Neuronal stem cell (in vitro differentiated cells): ENCODE results near the gene ORAI2.
A peak's percentile ranks its signal among the peaks of the same experiment; 100 is the strongest.
"Not testable (repeated sequence)": the region's sequence is repeated elsewhere in the genome, so short reads cannot be mapped to it uniquely, and the experiment has no call there.

Source experiments
- DNase-seq: peaks from one replicate; pipeline ENCODE4 v3.0.0-alpha.2; 2013; ENCODE audit warnings: low spot score
- H2AFZ ChIP-seq: one replicate; pipeline ENCODE4 v1.6.1; 2013; ENCODE audit warnings: mild to moderate bottlenecking, low read length, inconsistent platforms
- H2AK5ac ChIP-seq: 2 replicates; pipeline ENCODE4 v1.6.1; 2013; ENCODE audit warnings: low read depth, mild to moderate bottlenecking, inconsistent platforms, low read length, moderate library complexity, mixed read lengths
- H2BK120ac ChIP-seq: 2 replicates; pipeline ENCODE4 v1.6.1; 2013; ENCODE audit warnings: low read depth, mild to moderate bottlenecking, inconsistent platforms, low read length, moderate library complexity, mixed read lengths
- H2BK12ac ChIP-seq: one replicate; pipeline ENCODE4 v1.6.1; 2013; ENCODE audit warnings: low read length, inconsistent platforms
- H2BK15ac ChIP-seq: 2 replicates; pipeline ENCODE4 v1.6.1; 2013; ENCODE audit warnings: mild to moderate bottlenecking, low read length, inconsistent platforms, mixed read lengths
- H2BK5ac ChIP-seq: one replicate; pipeline ENCODE4 v1.6.1; 2013; ENCODE audit warnings: inconsistent platforms, mild to moderate bottlenecking, low read length, moderate library complexity
- H3K14ac ChIP-seq: one replicate; pipeline ENCODE4 v1.6.1; 2013; ENCODE audit warnings: low read length, inconsistent platforms
- H3K18ac ChIP-seq: 2 replicates; pipeline ENCODE4 v1.6.1; 2013; ENCODE audit warnings: low read length, inconsistent platforms
- H3K23ac ChIP-seq: 2 replicates; pipeline ENCODE4 v1.6.1; 2013; ENCODE audit warnings: low read depth, mild to moderate bottlenecking, mixed read lengths, low read length, inconsistent platforms; ENCODE audit not compliant: poor library complexity
- H3K27ac ChIP-seq: replicated peaks from 3 replicates; pipeline ENCODE4 v1.5.1; 2013; ENCODE audit warnings: low read length, inconsistent platforms
- H3K27me3 ChIP-seq, 3 experiments: 2 replicates each; pipeline ENCODE4 v1.6.1; 2013; ENCODE audit warnings: low read length in 3 of 3, mild to moderate bottlenecking in 2 of 3, inconsistent platforms in 1 of 3, low read depth in 1 of 3, mixed read lengths in 1 of 3, moderate library complexity in 1 of 3; ENCODE audit not compliant: control insufficient read depth in 3 of 3, insufficient read depth in 3 of 3
- H3K36me3 ChIP-seq, 2 donors: replicated peaks in 1 of 2; 2 replicates each; pipeline ENCODE4 v1.6.1; 2013; ENCODE audit warnings: low read length in 2 of 2; ENCODE audit not compliant: control insufficient read depth in 2 of 2, insufficient read depth in 2 of 2
- H3K4ac ChIP-seq: 2 replicates; pipeline ENCODE4 v1.6.1; 2013; ENCODE audit warnings: inconsistent platforms, mild to moderate bottlenecking, low read length, moderate library complexity
- H3K4me1 ChIP-seq, 2 donors: 1 replicate in 1 of 2; 2 replicates in 1 of 2; pipeline ENCODE4 v1.6.1; 2013; ENCODE audit warnings: low read length in 2 of 2, low read depth in 1 of 2; ENCODE audit not compliant: control insufficient read depth in 2 of 2, insufficient read depth in 1 of 2
- H3K4me2 ChIP-seq: one replicate; pipeline ENCODE4 v1.6.1; 2013; ENCODE audit warnings: mild to moderate bottlenecking, low read length, inconsistent platforms; ENCODE audit not compliant: insufficient read depth, poor library complexity, severe bottlenecking
- H3K4me3 ChIP-seq, 2 donors: 2 replicates each; pipeline ENCODE4 v1.5.1; 2013; ENCODE audit warnings: low read length in 2 of 2, mild to moderate bottlenecking in 2 of 2, inconsistent platforms in 1 of 2, moderate library complexity in 1 of 2
- H3K79me1 ChIP-seq: one replicate; pipeline ENCODE4 v1.6.1; 2013; ENCODE audit warnings: low read depth, mild to moderate bottlenecking, inconsistent platforms, low read length, moderate library complexity
- H3K9ac ChIP-seq: one replicate; pipeline ENCODE4 v1.6.1; 2013; ENCODE audit warnings: mild to moderate bottlenecking, low read depth, low read length, inconsistent platforms; ENCODE audit not compliant: poor library complexity
- H3K9me3 ChIP-seq, 2 donors: replicated peaks in 1 of 2; 2 replicates each; pipeline versions ENCODE3 to v1.6.1; 2013; ENCODE audit warnings: low read length in 2 of 2, mild to moderate bottlenecking in 2 of 2, inconsistent platforms in 1 of 2, low read depth in 1 of 2, mixed read lengths in 1 of 2, moderate library complexity in 1 of 2; ENCODE audit not compliant: control insufficient read depth in 2 of 2, insufficient read depth in 1 of 2
- H4K8ac ChIP-seq: one replicate; pipeline ENCODE4 v1.6.1; 2013; ENCODE audit warnings: low read depth, mild to moderate bottlenecking, inconsistent platforms, low read length, moderate library complexity
- H4K91ac ChIP-seq: one replicate; pipeline ENCODE4 v1.6.1; 2013; ENCODE audit warnings: low read length, low read depth, mild to moderate bottlenecking, inconsistent platforms; ENCODE audit not compliant: poor library complexity
- WGBS, 2 donors: extraction: QIAGEN DNeasy Blood & Tissue Kit; methylation state at CpG; one replicate each; pipeline ENCODE4 v1.1.7; 2013; ENCODE audit warnings: missing lambda C conversion rate in 2 of 2, mixed read lengths in 1 of 2; ENCODE audit not compliant: insufficient read length in 2 of 2, insufficient replicate concordance in 1 of 2; ENCODE audit errors: extremely low coverage in 2 of 2; 5-methylcytosine and 5-hydroxymethylcytosine counted together

ORAI2 gene

DNA sequence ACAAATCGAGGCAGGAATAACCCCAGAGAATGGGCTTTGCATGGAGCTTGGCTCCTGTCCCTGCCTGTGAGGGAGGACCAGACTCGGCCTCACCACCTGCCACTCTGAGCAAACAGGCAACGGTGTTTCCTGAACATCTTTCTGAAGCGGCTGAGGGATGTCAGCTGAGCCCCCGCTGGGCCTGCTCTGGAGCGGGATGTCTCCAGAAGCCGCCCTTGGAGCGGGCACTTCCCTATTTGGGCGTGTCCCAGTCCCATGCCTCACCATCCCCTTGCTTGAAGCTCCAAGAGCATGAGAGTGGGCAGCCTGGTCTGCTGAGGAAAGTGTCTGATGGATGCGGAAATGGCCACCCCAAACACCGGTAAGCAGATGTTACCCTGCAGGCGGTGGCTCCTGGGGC, 21.1 kb downstream of the ORAI2 start:
- H4K91ac ChIP-seq = no peak overlapping the region
- H3K27me3 ChIP-seq = no peaks in the 10 kb centered on the region
- H3K14ac ChIP-seq = no peak overlapping the region
- peaks cover 5 to 7% of the 10 kb centered on the region in 2 donors for H3K4me1 ChIP-seq
- no peak overlapping the region for H2BK15ac ChIP-seq
- no peak overlapping the region for H3K4ac ChIP-seq
- H3K4me2 ChIP-seq = no peak overlapping the region
- H3K18ac ChIP-seq = peak overlapping the region; percentile 29
- H3K36me3 ChIP-seq = peaks cover 23 to 42% of the 10 kb centered on the region in 2 donors
- WGBS, 2 donors = no CpG with 5 or more reads among the region's 12 CpGs
- no peak overlapping the region for H2AK5ac ChIP-seq
- no peak overlapping the region for H4K8ac ChIP-seq
- no peak overlapping the region for H3K4me3 ChIP-seq
- H3K9me3 ChIP-seq = no peaks in the 10 kb centered on the region
- H2BK12ac ChIP-seq = no peak overlapping the region
- H3K23ac ChIP-seq = no peak overlapping the region
- no peak for DNase-seq
- H3K27ac ChIP-seq = no peak overlapping the region
- H3K79me1 ChIP-seq = no peaks in the 10 kb centered on the region
- H3K9ac ChIP-seq = no peak overlapping the region
- H2BK5ac ChIP-seq = no peak overlapping the region
- no peak overlapping the region for H2AFZ ChIP-seq
- H2BK120ac ChIP-seq = no peak overlapping the region

DNA sequence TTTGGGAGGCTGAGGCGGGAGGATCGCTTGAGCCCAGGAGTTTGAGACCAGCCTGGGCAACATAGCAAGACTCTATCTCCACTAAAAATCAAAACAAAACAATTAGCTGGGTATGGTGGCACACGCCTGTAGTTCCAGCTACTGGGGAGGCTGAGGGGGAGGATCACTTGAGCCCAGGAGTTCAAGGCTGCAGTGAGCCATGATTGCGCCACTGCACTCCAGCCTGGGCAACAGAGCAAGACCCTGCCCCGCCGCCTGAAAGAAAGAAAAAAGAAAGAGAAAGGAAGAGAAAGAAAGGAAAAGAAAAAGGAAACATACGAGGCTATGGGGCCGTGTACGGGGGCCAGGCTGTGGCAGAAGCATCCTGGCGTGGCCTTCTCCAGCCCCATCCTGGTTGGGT, 21.6 kb downstream of the ORAI2 start:
- not testable (repeated sequence) for H2BK12ac ChIP-seq, H4K8ac ChIP-seq, DNase-seq, H3K79me1 ChIP-seq, H2AFZ ChIP-seq, H4K91ac ChIP-seq, H3K4me1 ChIP-seq, H3K9ac ChIP-seq, H2BK5ac ChIP-seq, H3K18ac ChIP-seq, H3K23ac ChIP-seq, H2AK5ac ChIP-seq, H3K14ac ChIP-seq, H3K27ac ChIP-seq, H3K4me2 ChIP-seq, H2BK120ac ChIP-seq, H3K9me3 ChIP-seq, H2BK15ac ChIP-seq, H3K4me3 ChIP-seq, H3K4ac ChIP-seq, H3K27me3 ChIP-seq
- H3K36me3 ChIP-seq = peaks cover 24 to 44% of the 10 kb centered on the region in 2 donors
- no CpG with 5 or more reads among the region's 10 CpGs for WGBS, 2 donors

DNA sequence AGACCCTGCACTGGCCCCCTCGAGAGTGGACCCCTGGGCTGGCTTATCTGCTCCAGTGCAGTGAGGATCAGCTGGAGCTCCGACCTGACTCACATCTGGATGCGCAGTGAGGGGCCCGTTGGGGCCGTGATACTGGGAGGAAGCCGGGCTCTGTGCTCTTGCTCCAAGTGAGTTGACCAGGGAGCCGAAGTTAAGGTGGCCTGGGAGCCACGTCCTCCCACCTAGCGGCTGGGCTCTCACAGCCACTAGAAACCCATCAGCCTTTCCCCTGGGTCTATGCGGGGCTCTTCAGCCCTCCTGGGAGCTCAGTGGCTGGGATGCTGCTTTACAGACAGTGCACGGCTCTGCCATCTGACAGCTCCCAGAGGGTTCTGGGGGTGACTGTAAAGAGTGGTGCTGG, 22.2 kb downstream of the ORAI2 start:
- Histone ChIP-seq H3K4me3 (no peak overlapping the region), H4K91ac (no peak overlapping the region), H3K36me3 (peaks cover 24 to 44% of the 10 kb centered on the region in 2 donors), H3K23ac (no peak overlapping the region), H3K79me1 (no peaks in the 10 kb centered on the region), H3K9me3 (no peaks in the 10 kb centered on the region), H3K9ac (no peak overlapping the region), H3K27ac (no peak overlapping the region), H3K4me2 (no peak overlapping the region), H2AK5ac (no peak overlapping the region), H2BK15ac (no peak overlapping the region), H3K4me1 (peaks cover 5 to 7% of the 10 kb centered on the region in 2 donors), H2BK120ac (no peak overlapping the region), H3K4ac (no peak overlapping the region), H2BK12ac (no peak overlapping the region), H2AFZ (no peak overlapping the region), H4K8ac (no peak overlapping the region), H2BK5ac (no peak overlapping the region), H3K14ac (no peak overlapping the region), H3K18ac (no peak overlapping the region), H3K27me3 (no peaks in the 10 kb centered on the region)
- WGBS, 2 donors = no CpG with 5 or more reads among the region's 11 CpGs
- no peak for DNase-seq

DNA sequence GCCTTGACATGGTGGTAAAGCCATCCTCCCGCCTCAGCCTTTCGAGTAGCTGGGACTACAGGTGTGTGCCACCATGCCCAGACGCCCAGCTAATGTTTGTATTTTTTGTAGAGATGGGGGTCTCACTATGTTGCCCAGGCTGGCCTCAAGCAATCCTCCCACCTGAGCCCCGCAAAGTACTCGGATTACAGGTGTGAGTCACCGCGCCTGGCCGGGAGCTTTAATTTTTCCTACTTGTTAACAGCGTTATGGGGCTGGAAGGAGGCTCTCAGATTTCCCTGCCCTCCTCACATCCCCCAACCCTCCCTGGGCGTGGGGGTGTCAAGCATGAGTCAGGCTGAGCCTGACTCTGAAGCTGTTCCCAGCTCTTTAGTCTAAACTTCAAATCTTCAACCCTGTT, 23.0 kb downstream of the ORAI2 start:
- H2AK5ac ChIP-seq = no peak overlapping the region
- no peak overlapping the region for H2BK5ac ChIP-seq
- H3K4me1 ChIP-seq = peaks cover 3 to 7% of the 10 kb centered on the region in 2 donors
- no peak overlapping the region for H3K23ac ChIP-seq
- WGBS, 2 donors = no CpG with 5 or more reads among the region's 10 CpGs
- H3K27me3 ChIP-seq = no peaks in the 10 kb centered on the region
- DNase-seq = no peak
- no peak overlapping the region for H2BK12ac ChIP-seq
- no peak overlapping the region for H3K27ac ChIP-seq
- H2AFZ ChIP-seq = no peak overlapping the region
- peaks cover 24 to 44% of the 10 kb centered on the region in 2 donors for H3K36me3 ChIP-seq
- no peaks in the 10 kb centered on the region for H3K9me3 ChIP-seq
- H3K4ac ChIP-seq = no peak overlapping the region
- no peak overlapping the region for H2BK120ac ChIP-seq
- no peak overlapping the region for H3K18ac ChIP-seq
- no peak overlapping the region for H4K8ac ChIP-seq
- H2BK15ac ChIP-seq = no peak overlapping the region
- no peaks in the 10 kb centered on the region for H3K79me1 ChIP-seq
- no peak overlapping the region for H3K14ac ChIP-seq
- no peak overlapping the region for H3K4me2 ChIP-seq
- H3K4me3 ChIP-seq = no peak overlapping the region
- H3K9ac ChIP-seq = no peak overlapping the region
- no peak overlapping the region for H4K91ac ChIP-seq
